Body of pancreas (tissue), 4 donors: ENCODE measurements around the gene KIF1B.

Source experiments
- POLR2A ChIP-seq, 3 donors: fragments of 450-650 bp; IDR thresholded peaks; one replicate each; pipeline ENCODE4 v1.6.1; 2016; ENCODE audit warnings: antibody characterized with exemption in 3 of 3, mild to moderate bottlenecking in 2 of 3
- TF ChIP-seq, protein P1 (sequence below), 7 experiments: fragments of 450-650 bp in 4 of 7; fragments of 200-600 bp in 3 of 7; sonication (generic) in 3 of 7; IDR thresholded peaks; one replicate each; pipeline ENCODE4 v1.5.1; 2016 to 2019; ENCODE audit warnings: antibody characterized with exemption in 7 of 7

DNA sequence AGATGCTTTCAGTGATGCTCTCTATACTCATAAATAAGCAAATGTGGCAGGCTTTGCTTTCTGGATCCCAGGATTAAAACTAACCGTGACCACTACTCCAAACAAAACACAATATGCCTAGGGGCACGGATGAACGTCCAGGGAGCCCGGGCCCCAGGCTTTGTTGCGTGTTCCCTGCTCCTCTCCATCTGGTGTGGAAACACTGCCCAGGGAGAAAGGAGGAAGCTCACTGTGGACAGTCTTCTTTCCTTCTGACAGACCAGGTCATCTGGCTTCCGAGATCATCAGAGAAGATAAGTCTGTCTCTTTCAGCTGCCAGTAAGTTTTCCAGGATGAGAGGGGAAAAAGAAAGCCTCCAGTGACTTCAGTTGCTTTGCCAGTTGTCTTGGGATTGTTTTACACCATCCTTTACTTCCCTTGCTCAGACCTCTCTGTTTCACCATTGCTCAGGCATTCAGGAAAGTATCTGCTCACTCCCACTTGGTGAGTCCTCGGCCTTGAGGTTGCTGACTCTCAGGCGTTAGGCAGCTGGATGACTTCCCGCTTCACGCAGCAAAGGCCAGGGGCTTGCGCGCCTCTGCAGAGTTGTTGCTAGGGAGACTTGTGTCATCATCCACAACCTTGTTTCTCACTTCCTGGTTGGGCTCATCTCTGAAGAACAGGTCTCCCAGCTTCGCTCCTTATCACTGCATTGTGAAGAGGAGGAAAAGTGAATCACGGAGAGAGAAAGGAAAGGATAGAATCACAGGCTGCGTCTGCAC, 167.9 kb downstream of the KIF1B start:
- TF ChIP-seq POLR2A (IDR thresholded peaks at IDR 0.05) = no peak
- TF ChIP-seq, protein P1, sequence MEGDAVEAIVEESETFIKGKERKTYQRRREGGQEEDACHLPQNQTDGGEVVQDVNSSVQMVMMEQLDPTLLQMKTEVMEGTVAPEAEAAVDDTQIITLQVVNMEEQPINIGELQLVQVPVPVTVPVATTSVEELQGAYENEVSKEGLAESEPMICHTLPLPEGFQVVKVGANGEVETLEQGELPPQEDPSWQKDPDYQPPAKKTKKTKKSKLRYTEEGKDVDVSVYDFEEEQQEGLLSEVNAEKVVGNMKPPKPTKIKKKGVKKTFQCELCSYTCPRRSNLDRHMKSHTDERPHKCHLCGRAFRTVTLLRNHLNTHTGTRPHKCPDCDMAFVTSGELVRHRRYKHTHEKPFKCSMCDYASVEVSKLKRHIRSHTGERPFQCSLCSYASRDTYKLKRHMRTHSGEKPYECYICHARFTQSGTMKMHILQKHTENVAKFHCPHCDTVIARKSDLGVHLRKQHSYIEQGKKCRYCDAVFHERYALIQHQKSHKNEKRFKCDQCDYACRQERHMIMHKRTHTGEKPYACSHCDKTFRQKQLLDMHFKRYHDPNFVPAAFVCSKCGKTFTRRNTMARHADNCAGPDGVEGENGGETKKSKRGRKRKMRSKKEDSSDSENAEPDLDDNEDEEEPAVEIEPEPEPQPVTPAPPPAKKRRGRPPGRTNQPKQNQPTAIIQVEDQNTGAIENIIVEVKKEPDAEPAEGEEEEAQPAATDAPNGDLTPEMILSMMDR (IDR thresholded peaks at IDR 0.05) = no peak
